GM19372 (cell line): ENCODE data around the gene ZBTB32.

Source experiments
- ATAC-seq: cut with Tn5 transposase; IDR thresholded peaks from one replicate; pipeline ENCODE4 v1.9.1; 2021; ENCODE audit warnings: mild to moderate bottlenecking, low read depth, moderate library complexity; ENCODE audit not compliant: unreplicated experiment

ZBTB32 gene

GRCh38 chr19:35693835-35694599 is 10.3 kb upstream of the ZBTB32 start:
- no peak for ATAC-seq

- ATAC-seq, result no peak
These were observed 8.4 kb upstream of the ZBTB32 start for GRCh38 chr19:35695895-35696422.

GRCh38 chr19:35696835-35697234 is 7.5 kb upstream of the ZBTB32 start:
- ATAC-seq, result no peak

GRCh38 chr19:35702223-35703012 is 1.9 kb upstream of the ZBTB32 start:
- peak; percentile 96 for ATAC-seq

- no peak for ATAC-seq
These were observed 1.0 kb upstream of the ZBTB32 start for GRCh38 chr19:35703343-35703742.

GRCh38 chr19:35708391-35708790 is 4.0 kb downstream of the ZBTB32 start:
- ATAC-seq, result no peak

- ATAC-seq, result peak; percentile 36
These were observed 6.7 kb downstream of the ZBTB32 start for GRCh38 chr19:35710784-35711723.

- no peak for ATAC-seq
These were observed 8.5 kb downstream of the ZBTB32 start for GRCh38 chr19:35712567-35713505.

- no peak for ATAC-seq
These were observed 9.1 kb downstream of the ZBTB32 start for GRCh38 chr19:35713506-35713850.

GRCh38 chr19:35713904-35714495 is 9.6 kb downstream of the ZBTB32 start:
- ATAC-seq, result no peak

- ATAC-seq, result no peak
These were observed 10.4 kb downstream of the ZBTB32 start for GRCh38 chr19:35714601-35715354.

GRCh38 chr19:35715355-35715809 is 11.0 kb downstream of the ZBTB32 start:
- ATAC-seq, result no peak

GRCh38 chr19:35715981-35716800 is 11.8 kb downstream of the ZBTB32 start:
- no peak for ATAC-seq

GRCh38 chr19:35716801-35717664 is 12.7 kb downstream of the ZBTB32 start:
- ATAC-seq, result peak; percentile 64

GRCh38 chr19:35717665-35718344 is 13.4 kb downstream of the ZBTB32 start, which contains the start of gene KMT2B:
TSS of gene KMT2B (plus strand) at chr19:35718003. CDS start at chr19:35718019, 16 bp downstream.
- peak; percentile 58 for ATAC-seq
